A549 (cell line): ENCODE measurements around the gene OTULIN. TPM values are rescaled to one million over a fixed set of nuclear protein-coding genes. Genes with fewer than 3 reads are reported as not detected.

Source experiments
- ATAC-seq, 2 experiments: fragments of 200-7000 bp in 1 of 2; fragments of >200 bp in 1 of 2; cut with Nextera tagmentation in 1 of 2; cut with Tn5 transposase in 1 of 2; 3 replicates each; pipeline versions ENCODE4 v1.8.0 to v1.9.1; 2018 to 2020; ENCODE audit warnings: mild to moderate bottlenecking in 1 of 2, moderate library complexity in 1 of 2
- CTCF ChIA-PET: fragments of 300-600 bp; sonication (Branson Sonifier 250); formaldehyde crosslinking; extraction: SDS; loops from one replicate; lab custom pipeline; 2021; ENCODE audit warnings: antibody characterized with exemption, inconsistent platforms; lab: Yijun Ruan, JAX
- POLR2A ChIA-PET: fragments of 350-600 bp; formaldehyde crosslinking; extraction: SDS; loops from one replicate; lab custom pipeline; 2021; ENCODE audit warnings: antibody characterized with exemption, inconsistent platforms; lab: Yijun Ruan, JAX
- DNase-seq, 2 experiments: peaks; one replicate each; pipeline versions ENCODE4 v3.0.0 to v3.0.0-alpha.2; 2011 to 2016; ENCODE audit warnings: low read depth in 1 of 2, low spot score in 1 of 2
- FAIRE-seq: peaks from 2 replicates; lab custom pipeline; 2011; peaks lifted over from hg19 to GRCh38; lab: Jason Lieb, UNC
- H3K27ac ChIP-seq, 2 experiments: fragments of >200 bp; sonication (Bioruptor Twin); formaldehyde crosslinking; 3 replicates each; pipeline ENCODE4 v1.5.1; 2016 to 2017
- H3K4me1 ChIP-seq: fragments of >200 bp; sonication (Bioruptor Twin); formaldehyde crosslinking; 3 replicates; pipeline ENCODE4 v1.6.1; 2016
- H3K4me2 ChIP-seq: fragments of >200 bp; sonication (Bioruptor Twin); formaldehyde crosslinking; 3 replicates; pipeline ENCODE4 v1.6.1; 2016
- H3K4me3 ChIP-seq: fragments of >200 bp; sonication (Bioruptor Twin); formaldehyde crosslinking; 3 replicates; pipeline ENCODE4 v1.5.1; 2016
- H3K9me3 ChIP-seq: fragments of >200 bp; sonication (Bioruptor Twin); formaldehyde crosslinking; 3 replicates; pipeline ENCODE4 v1.6.1; 2016
- BCL3 ChIP-seq: fragments of >200 bp; sonication (Bioruptor Twin); formaldehyde crosslinking; IDR thresholded peaks from 3 replicates; pipeline ENCODE4 v1.6.1; 2016
- BHLHE40 ChIP-seq: IDR thresholded peaks from 2 replicates; pipeline ENCODE4 v1.6.1; 2012; ENCODE audit warnings: low read depth, low read length, inconsistent platforms
- CBX2 ChIP-seq: fragments of 200-600 bp; sonication (generic); IDR thresholded peaks from 2 replicates; pipeline ENCODE4 v1.6.1; 2016; ENCODE audit warnings: low read depth, mild to moderate bottlenecking, borderline replicate concordance
- CBX8 ChIP-seq: fragments of 200-600 bp; sonication (generic); IDR thresholded peaks from 2 replicates; pipeline ENCODE4 v1.6.1; 2016
- ELK1 ChIP-seq: fragments of 150-350 bp; IDR thresholded peaks from 2 replicates; pipeline ENCODE4 v1.6.1; 2014; ENCODE audit warnings: low read depth, mild to moderate bottlenecking, low read length
- ESRRA ChIP-seq: fragments of 150-350 bp; IDR thresholded peaks from 2 replicates; pipeline ENCODE4 v1.6.1; 2014; ENCODE audit warnings: mild to moderate bottlenecking, low read length, borderline replicate concordance
- FOSB ChIP-seq: fragments of 250-450 bp; sonication (Bioruptor Pico); IDR thresholded peaks from 2 replicates; pipeline ENCODE4 v1.5.0; 2020; ENCODE audit warnings: mild to moderate bottlenecking, moderate library complexity
- GATA3 ChIP-seq: IDR thresholded peaks from 2 replicates; pipeline ENCODE4 v1.6.1; 2012; ENCODE audit warnings: borderline replicate concordance
- HES2 ChIP-seq: fragments of >200 bp; sonication (Bioruptor Twin); formaldehyde crosslinking; IDR thresholded peaks from 2 replicates; pipeline ENCODE4 v1.6.1; 2016
- HEYL ChIP-seq: fragments of 250-450 bp; sonication (Bioruptor Pico); IDR thresholded peaks from 2 replicates; pipeline ENCODE4 v1.8.0; 2021; ENCODE audit warnings: mild to moderate bottlenecking, moderate library complexity
- HOXA7 ChIP-seq: fragments of 250-450 bp; sonication (Bioruptor Pico); IDR thresholded peaks from 2 replicates; pipeline ENCODE4 v1.5.0; 2020; ENCODE audit warnings: mild to moderate bottlenecking, moderate library complexity
- HOXB5 ChIP-seq: fragments of 250-450 bp; sonication (Bioruptor Pico); IDR thresholded peaks from 2 replicates; pipeline ENCODE4 v1.5.0; 2020; ENCODE audit warnings: mild to moderate bottlenecking, moderate library complexity
- JUNB ChIP-seq: fragments of >200 bp; sonication (Bioruptor Twin); formaldehyde crosslinking; IDR thresholded peaks from 2 replicates; pipeline ENCODE4 v1.6.1; 2016
- MAZ ChIP-seq: fragments of 150-350 bp; IDR thresholded peaks from 2 replicates; pipeline ENCODE4 v1.6.1; 2014; ENCODE audit warnings: antibody characterized with exemption, low read depth, low read length, borderline replicate concordance
- MYC ChIP-seq: IDR thresholded peaks from 2 replicates; pipeline ENCODE4 v1.6.1; 2012; ENCODE audit warnings: mild to moderate bottlenecking, inconsistent platforms, low read length, improper control_type of control experiment, borderline replicate concordance
- NPAS2 ChIP-seq: fragments of 250-450 bp; sonication (Bioruptor Pico); IDR thresholded peaks from 2 replicates; pipeline ENCODE4 v1.8.0; 2022; ENCODE audit warnings: mild to moderate bottlenecking, moderate library complexity, borderline replicate concordance
- NR3C1 ChIP-seq: fragments of >200 bp; sonication (Bioruptor Twin); formaldehyde crosslinking; IDR thresholded peaks from 3 replicates; pipeline ENCODE4 v1.6.1; 2017
- PBX3 ChIP-seq: IDR thresholded peaks from 2 replicates; pipeline ENCODE4 v1.6.1; 2012
- PHF8 ChIP-seq: fragments of 200-600 bp; sonication (generic); IDR thresholded peaks from 2 replicates; pipeline ENCODE4 v1.6.1; 2016; ENCODE audit warnings: low read depth, mild to moderate bottlenecking, antibody characterized with exemption, moderate library complexity, borderline replicate concordance
- POLR2A ChIP-seq: IDR thresholded peaks from 2 replicates; pipeline ENCODE4 v1.6.1; 2012; ENCODE audit warnings: mild to moderate bottlenecking, low read length
- POLR2AphosphoS2 ChIP-seq: conservative IDR thresholded peaks from 2 replicates; pipeline ENCODE4 v1.6.1; 2012; ENCODE audit warnings: low read length, improper control_type of control experiment, inconsistent platforms
- RAD21 ChIP-seq, 2 experiments: fragments of >200 bp in 1 of 2; sonication (Bioruptor Twin) in 1 of 2; formaldehyde crosslinking in 1 of 2; IDR thresholded peaks in 1 of 2; conservative IDR thresholded peaks in 1 of 2; 2 replicates in 1 of 2; 3 replicates in 1 of 2; pipeline ENCODE4 v1.6.1; 2012 to 2018; ENCODE audit warnings: inconsistent platforms in 1 of 2
- RARB ChIP-seq: fragments of 250-450 bp; sonication (Bioruptor Pico); IDR thresholded peaks from 2 replicates; pipeline ENCODE4 v1.8.0; 2021; ENCODE audit warnings: mild to moderate bottlenecking, moderate library complexity
- REST ChIP-seq: fragments of 200-600 bp; sonication (generic); IDR thresholded peaks from 2 replicates; pipeline ENCODE4 v1.6.1; 2016; ENCODE audit warnings: antibody characterized with exemption, mild to moderate bottlenecking, moderate library complexity
- SMC3 ChIP-seq: fragments of >200 bp; sonication (Bioruptor Twin); formaldehyde crosslinking; IDR thresholded peaks from 3 replicates; pipeline ENCODE4 v1.6.1; 2018; ENCODE audit warnings: inconsistent platforms
- TFCP2L1 ChIP-seq: fragments of 250-450 bp; sonication (Bioruptor Pico); IDR thresholded peaks from 2 replicates; pipeline ENCODE4 v1.5.0; 2021; ENCODE audit warnings: mild to moderate bottlenecking
- USF2 ChIP-seq: fragments of 450-650 bp; IDR thresholded peaks from 2 replicates; pipeline ENCODE4 v1.6.1; 2014; ENCODE audit warnings: antibody characterized with exemption
- ZSCAN20 ChIP-seq: fragments of 250-450 bp; sonication (Bioruptor Pico); IDR thresholded peaks from 2 replicates; pipeline ENCODE4 v1.8.0; 2022; ENCODE audit warnings: mild to moderate bottlenecking, moderate library complexity
- WGBS: methylation state at CpG from one replicate; pipeline ENCODE4 v1.1.6; 2017; ENCODE audit errors: missing lambda C conversion rate; 5-methylcytosine and 5-hydroxymethylcytosine counted together
- polyA plus RNA-seq, 4 experiments: library from polyadenylated mRNA; depleted of rRNA in 3 of 4; stranded (reverse); fragments of >200 nt; fragmentation: RNase III in 1 of 4; extraction: RNeasy Plus Mini Kit Qiagen cat#74134 plus additional on column Dnase treatment in 1 of 4; gene quantifications; 2 replicates in 3 of 4; 3 replicates in 1 of 4; pipeline ENCODE4 v1.2.3, GENCODE V29; 2011 to 2017

Gene OTULIN
- polyA plus RNA-seq, 2 of the 4 experiments (the other 2 are of a cell fraction) = 13.5 to 17.8 TPM

GRCh38 chr5:14720236-14720923, 55.9 kb downstream of the OTULIN start:
- Histone ChIP-seq H3K9me3 (no peaks in the 10 kb centered on the region), H3K4me2 (no peak overlapping the region), H3K4me1 (no peaks in the 10 kb centered on the region), H3K4me3 (no peak overlapping the region), H3K27ac (no peak overlapping the region)
- no peak for DNase-seq
- FAIRE-seq = no peak
- ATAC-seq = no peak; a peak in 1 of 6 replicates
- CTCF ChIA-PET = interaction anchor here (0.6 to 10.6 kb wide), 7 partner anchors 11 to 303 kb away, joined by 3 to 144 read pairs (median 4); no protein-coding TSS in a partner anchor
- TF ChIP-seq MYC (no peak), HOXB5 (CRISPR knock-in tag) (no peak), HOXA7 (no peak), CBX2 (no peak), POLR2A (no peak), ELK1 (no peak), ZSCAN20 (CRISPR knock-in tag) (no peak), MAZ (no peak), REST (no peak), CBX8 (no peak), RAD21 (conservative IDR thresholded peaks at IDR 0.05 in 1 of 2, IDR thresholded peaks at IDR 0.05 in 1 of 2) (no peak), GATA3 (no peak), HEYL (CRISPR knock-in tag) (no peak), POLR2AphosphoS2 (no peak), SMC3 (no peak), NR3C1 (no peak), NPAS2 (CRISPR knock-in tag) (no peak), BCL3 (no peak)
- 87% methylated on average over 3 of the region's 3 CpGs for WGBS
- POLR2A ChIA-PET = no interaction called here

GRCh38 chr5:14721990-14722656, 57.6 kb downstream of the OTULIN start:
- DNase-seq (no peak), ATAC-seq (no peak), FAIRE-seq (no peak)
- WGBS = 72% methylated on average over 7 of the region's 7 CpGs
- H3K4me2 ChIP-seq = no peak overlapping the region
- ChIA-PET POLR2A (no interaction called here), CTCF (interaction anchor here (2.0 to 10.6 kb wide), 2 partner anchors 10 to 282 kb away, joined by 9 to 144 read pairs; no protein-coding TSS in a partner anchor)
- no peak overlapping the region for H3K27ac ChIP-seq
- H3K4me1 ChIP-seq = no peaks in the 10 kb centered on the region
- H3K4me3 ChIP-seq = no peak overlapping the region
- no peaks in the 10 kb centered on the region for H3K9me3 ChIP-seq
- TF ChIP-seq FOSB (no peak), ESRRA (no peak), BHLHE40 (no peak), JUNB (no peak), PHF8 (no peak), USF2 (no peak), PBX3 (no peak), TFCP2L1 (CRISPR knock-in tag) (no peak), RARB (no peak), MYC (no peak), HES2 (no peak), HEYL (CRISPR knock-in tag) (no peak)
